GM23338 (cell line): ENCODE measurements around the gene RNASEH2C. TPM values are rescaled to one million over a fixed set of nuclear protein-coding genes. Genes with fewer than 3 reads are reported as not detected.

Source experiments
- ATAC-seq: fragments of 200-7000 bp; cut with Tn5 transposase; 3 replicates; pipeline ENCODE4 v1.9.1; 2020
- DNase-seq: peaks from one replicate; pipeline ENCODE4 v3.0.0-alpha.2; 2015; ENCODE audit warnings: low spot score
- H2AFZ ChIP-seq: fragments of 200-600 bp; sonication (generic); 2 replicates; pipeline ENCODE4 v1.8.0; 2016; ENCODE audit warnings: antibody characterized with exemption, mild to moderate bottlenecking, moderate library complexity
- H3F3A ChIP-seq: fragments of 200-600 bp; sonication (generic); replicated peaks from 2 replicates; pipeline ENCODE4 v1.8.0; 2017; ENCODE audit warnings: antibody characterized with exemption, mixed run types, low read depth
- H3K27ac ChIP-seq: fragments of 200-600 bp; sonication (generic); 2 replicates; pipeline ENCODE4 v1.6.1; 2016; ENCODE audit warnings: low read depth
- H3K27me3 ChIP-seq: fragments of 200-600 bp; sonication (generic); 2 replicates; pipeline ENCODE4 v1.8.0; 2016; ENCODE audit warnings: mild to moderate bottlenecking, mixed run types, moderate library complexity; ENCODE audit not compliant: insufficient read depth
- H3K36me3 ChIP-seq: fragments of 200-600 bp; sonication (generic); 2 replicates; pipeline ENCODE4 v1.8.0; 2016; ENCODE audit warnings: mild to moderate bottlenecking; ENCODE audit not compliant: insufficient read depth
- H3K4me1 ChIP-seq: fragments of 200-600 bp; sonication (generic); 2 replicates; pipeline ENCODE4 v1.8.0; 2016; ENCODE audit warnings: mild to moderate bottlenecking, moderate library complexity; ENCODE audit not compliant: insufficient read depth
- H3K4me2 ChIP-seq: fragments of 200-600 bp; sonication (generic); 2 replicates; pipeline ENCODE4 v1.7.1; 2017; ENCODE audit warnings: mixed run types
- H3K4me3 ChIP-seq: fragments of 200-600 bp; sonication (generic); 2 replicates; pipeline ENCODE4 v1.6.1; 2016; ENCODE audit warnings: mixed run types
- H3K79me2 ChIP-seq: fragments of 200-600 bp; sonication (generic); replicated peaks from 2 replicates; pipeline ENCODE4 v1.8.0; 2017; ENCODE audit warnings: mild to moderate bottlenecking; ENCODE audit not compliant: insufficient read depth
- H3K9me2 ChIP-seq: fragments of 200-600 bp; sonication (generic); 2 replicates; pipeline ENCODE4 v1.8.0; 2017; ENCODE audit not compliant: insufficient read depth
- H4K20me1 ChIP-seq: fragments of 200-600 bp; sonication (generic); replicated peaks from 2 replicates; pipeline ENCODE4 v1.8.0; 2017; ENCODE audit warnings: mild to moderate bottlenecking; ENCODE audit not compliant: insufficient read depth
- H3K27ac Mint-ChIP-seq: 2 replicates; pipeline ENCODE4 v1.8.0; 2020; ENCODE audit warnings: inconsistent platforms, mild to moderate bottlenecking, moderate library complexity, mixed read lengths
- H3K27me3 Mint-ChIP-seq: 3 replicates; pipeline ENCODE4 v1.8.0; 2022; ENCODE audit warnings: low read depth, mild to moderate bottlenecking, moderate library complexity, mixed read lengths, inconsistent platforms; ENCODE audit not compliant: insufficient read depth, poor library complexity
- H3K36me3 Mint-ChIP-seq: 3 replicates; pipeline ENCODE4 v1.8.0; 2021; ENCODE audit warnings: low read depth, mild to moderate bottlenecking, inconsistent platforms, moderate library complexity, mixed read lengths
- H3K4me1 Mint-ChIP-seq: 3 replicates; pipeline ENCODE4 v1.8.0; 2020; ENCODE audit warnings: mild to moderate bottlenecking, inconsistent platforms, mixed read lengths
- H3K4me3 Mint-ChIP-seq: 3 replicates; pipeline ENCODE4 v1.8.0; 2021; ENCODE audit warnings: moderate library complexity, mild to moderate bottlenecking, inconsistent platforms, mixed read lengths
- H3K9me3 Mint-ChIP-seq: 3 replicates; pipeline ENCODE4 v1.8.0; 2020; ENCODE audit warnings: moderate library complexity, mild to moderate bottlenecking, inconsistent platforms, mixed read lengths
- CREB1 ChIP-seq: fragments of 250-450 bp; sonication (Bioruptor Pico); IDR thresholded peaks from 2 replicates; pipeline ENCODE4 v1.5.0; 2020; ENCODE audit warnings: low read depth, mild to moderate bottlenecking, moderate library complexity
- EZH2 ChIP-seq: fragments of 200-600 bp; sonication (generic); IDR thresholded peaks from one replicate; pipeline ENCODE4 v1.8.0; 2017; ENCODE audit warnings: antibody characterized with exemption, mild to moderate bottlenecking, low read depth; ENCODE audit not compliant: unreplicated experiment
- EZH2phosphoT487 ChIP-seq: fragments of 200-600 bp; sonication (generic); IDR thresholded peaks from one replicate; pipeline ENCODE4 v1.8.1; 2018; ENCODE audit warnings: antibody characterized with exemption; ENCODE audit not compliant: unreplicated experiment
- JUNB ChIP-seq: IDR thresholded peaks from one replicate; pipeline ENCODE4 v1.6.1; 2016; ENCODE audit warnings: antibody characterized with exemption; ENCODE audit not compliant: unreplicated experiment
- NANOG ChIP-seq: IDR thresholded peaks from 2 replicates; pipeline ENCODE4 v1.6.1; 2016; ENCODE audit warnings: antibody characterized with exemption, borderline replicate concordance
- POLR2AphosphoS5 ChIP-seq: IDR thresholded peaks from 2 replicates; pipeline ENCODE4 v1.6.1; 2016; ENCODE audit warnings: antibody characterized with exemption, low read depth
- REST ChIP-seq: IDR thresholded peaks from one replicate; pipeline ENCODE4 v1.6.1; 2018; ENCODE audit warnings: antibody characterized with exemption; ENCODE audit not compliant: unreplicated experiment
- STAT1 ChIP-seq: IDR thresholded peaks from one replicate; pipeline ENCODE4 v1.6.1; 2016; ENCODE audit warnings: antibody characterized with exemption; ENCODE audit not compliant: unreplicated experiment
- ZNF114 ChIP-seq: fragments of 250-450 bp; sonication (Bioruptor Pico); IDR thresholded peaks from 2 replicates; pipeline ENCODE4 v1.5.0; 2020; ENCODE audit warnings: mild to moderate bottlenecking, moderate library complexity
- ZNF331 ChIP-seq: fragments of 250-450 bp; sonication (Bioruptor Pico); IDR thresholded peaks from 2 replicates; pipeline ENCODE4 v1.5.0; 2020; ENCODE audit warnings: low read depth, mild to moderate bottlenecking, moderate library complexity
- polyA plus RNA-seq: library from polyadenylated mRNA; unstranded; fragments of >200 nt; fragmentation: Nextera tagmentation; extraction: Ambion mirVana; gene quantifications from 2 replicates; pipeline ENCODE4 v1.2.1, GENCODE V29; 2016
- total RNA-seq: library from RNA; depleted of rRNA; stranded (reverse); fragments of >200 nt; shearing (Covaris generic); gene quantifications from 2 replicates; pipeline ENCODE4 v1.2.3, GENCODE V29; 2014
- TF ChIP-seq, protein P1 (sequence below), 2 experiments: fragments of 200-600 bp in 1 of 2; sonication (generic) in 1 of 2; conservative IDR thresholded peaks; 2 replicates each; pipeline versions ENCODE4 v1.5.1 to v1.6.1; 2016 to 2017; ENCODE audit warnings: antibody characterized with exemption in 2 of 2, low read depth in 2 of 2, mild to moderate bottlenecking in 2 of 2, moderate library complexity in 1 of 2
- TF ChIP-seq, protein P2 (sequence below): fragments of 250-450 bp; sonication (Bioruptor Pico); IDR thresholded peaks from 2 replicates; pipeline ENCODE4 v1.5.0; 2020; ENCODE audit warnings: mild to moderate bottlenecking, moderate library complexity
- TF ChIP-seq, protein P3 (sequence below): IDR thresholded peaks from 2 replicates; pipeline ENCODE4 v1.6.1; 2016; ENCODE audit warnings: antibody characterized with exemption

Gene RNASEH2C
- total and polyA plus RNA-seq, 2 experiments from 2014 or later, result 37.8 to 73.2 TPM

GRCh38 chr11:65708451-65708850 is 12.1 kb downstream of the RNASEH2C start:
- no peaks in the 10 kb centered on the region for H3K9me2 ChIP-seq
- no peaks in the 10 kb centered on the region for H3F3A ChIP-seq
- H3K27me3 Mint-ChIP-seq, result peaks cover 11% of the 10 kb centered on the region
- H2AFZ ChIP-seq, result no peak overlapping the region
- 0 out of 2 replicates have a peak, but pooled peaks cover under 1% of the 10 kb centered on the region for H3K36me3 ChIP-seq
- no peak for ATAC-seq
- H3K4me2 ChIP-seq, result no peak overlapping the region
- peaks cover 10% of the 10 kb centered on the region for H3K36me3 Mint-ChIP-seq
- no peaks in the 10 kb centered on the region for H3K27me3 ChIP-seq
- no peaks in the 10 kb centered on the region for H3K9me3 Mint-ChIP-seq
- H3K4me3 Mint-ChIP-seq, result no peak overlapping the region
- H3K27ac Mint-ChIP-seq, result no peak overlapping the region
- TF ChIP-seq, protein P1, sequence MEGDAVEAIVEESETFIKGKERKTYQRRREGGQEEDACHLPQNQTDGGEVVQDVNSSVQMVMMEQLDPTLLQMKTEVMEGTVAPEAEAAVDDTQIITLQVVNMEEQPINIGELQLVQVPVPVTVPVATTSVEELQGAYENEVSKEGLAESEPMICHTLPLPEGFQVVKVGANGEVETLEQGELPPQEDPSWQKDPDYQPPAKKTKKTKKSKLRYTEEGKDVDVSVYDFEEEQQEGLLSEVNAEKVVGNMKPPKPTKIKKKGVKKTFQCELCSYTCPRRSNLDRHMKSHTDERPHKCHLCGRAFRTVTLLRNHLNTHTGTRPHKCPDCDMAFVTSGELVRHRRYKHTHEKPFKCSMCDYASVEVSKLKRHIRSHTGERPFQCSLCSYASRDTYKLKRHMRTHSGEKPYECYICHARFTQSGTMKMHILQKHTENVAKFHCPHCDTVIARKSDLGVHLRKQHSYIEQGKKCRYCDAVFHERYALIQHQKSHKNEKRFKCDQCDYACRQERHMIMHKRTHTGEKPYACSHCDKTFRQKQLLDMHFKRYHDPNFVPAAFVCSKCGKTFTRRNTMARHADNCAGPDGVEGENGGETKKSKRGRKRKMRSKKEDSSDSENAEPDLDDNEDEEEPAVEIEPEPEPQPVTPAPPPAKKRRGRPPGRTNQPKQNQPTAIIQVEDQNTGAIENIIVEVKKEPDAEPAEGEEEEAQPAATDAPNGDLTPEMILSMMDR (conservative IDR thresholded peaks at IDR 0.05; ENCODE audit: low read depth in 2 of 2), result no peak
- TF ChIP-seq STAT1 (no peak), REST (no peak), CREB1 (no peak), ZNF331 (CRISPR knock-in tag) (no peak), EZH2 (no peak), EZH2phosphoT487 (no peak), JUNB (no peak), ZNF114 (no peak), POLR2AphosphoS5 (no peak), NANOG (no peak)
- TF ChIP-seq, protein P2, sequence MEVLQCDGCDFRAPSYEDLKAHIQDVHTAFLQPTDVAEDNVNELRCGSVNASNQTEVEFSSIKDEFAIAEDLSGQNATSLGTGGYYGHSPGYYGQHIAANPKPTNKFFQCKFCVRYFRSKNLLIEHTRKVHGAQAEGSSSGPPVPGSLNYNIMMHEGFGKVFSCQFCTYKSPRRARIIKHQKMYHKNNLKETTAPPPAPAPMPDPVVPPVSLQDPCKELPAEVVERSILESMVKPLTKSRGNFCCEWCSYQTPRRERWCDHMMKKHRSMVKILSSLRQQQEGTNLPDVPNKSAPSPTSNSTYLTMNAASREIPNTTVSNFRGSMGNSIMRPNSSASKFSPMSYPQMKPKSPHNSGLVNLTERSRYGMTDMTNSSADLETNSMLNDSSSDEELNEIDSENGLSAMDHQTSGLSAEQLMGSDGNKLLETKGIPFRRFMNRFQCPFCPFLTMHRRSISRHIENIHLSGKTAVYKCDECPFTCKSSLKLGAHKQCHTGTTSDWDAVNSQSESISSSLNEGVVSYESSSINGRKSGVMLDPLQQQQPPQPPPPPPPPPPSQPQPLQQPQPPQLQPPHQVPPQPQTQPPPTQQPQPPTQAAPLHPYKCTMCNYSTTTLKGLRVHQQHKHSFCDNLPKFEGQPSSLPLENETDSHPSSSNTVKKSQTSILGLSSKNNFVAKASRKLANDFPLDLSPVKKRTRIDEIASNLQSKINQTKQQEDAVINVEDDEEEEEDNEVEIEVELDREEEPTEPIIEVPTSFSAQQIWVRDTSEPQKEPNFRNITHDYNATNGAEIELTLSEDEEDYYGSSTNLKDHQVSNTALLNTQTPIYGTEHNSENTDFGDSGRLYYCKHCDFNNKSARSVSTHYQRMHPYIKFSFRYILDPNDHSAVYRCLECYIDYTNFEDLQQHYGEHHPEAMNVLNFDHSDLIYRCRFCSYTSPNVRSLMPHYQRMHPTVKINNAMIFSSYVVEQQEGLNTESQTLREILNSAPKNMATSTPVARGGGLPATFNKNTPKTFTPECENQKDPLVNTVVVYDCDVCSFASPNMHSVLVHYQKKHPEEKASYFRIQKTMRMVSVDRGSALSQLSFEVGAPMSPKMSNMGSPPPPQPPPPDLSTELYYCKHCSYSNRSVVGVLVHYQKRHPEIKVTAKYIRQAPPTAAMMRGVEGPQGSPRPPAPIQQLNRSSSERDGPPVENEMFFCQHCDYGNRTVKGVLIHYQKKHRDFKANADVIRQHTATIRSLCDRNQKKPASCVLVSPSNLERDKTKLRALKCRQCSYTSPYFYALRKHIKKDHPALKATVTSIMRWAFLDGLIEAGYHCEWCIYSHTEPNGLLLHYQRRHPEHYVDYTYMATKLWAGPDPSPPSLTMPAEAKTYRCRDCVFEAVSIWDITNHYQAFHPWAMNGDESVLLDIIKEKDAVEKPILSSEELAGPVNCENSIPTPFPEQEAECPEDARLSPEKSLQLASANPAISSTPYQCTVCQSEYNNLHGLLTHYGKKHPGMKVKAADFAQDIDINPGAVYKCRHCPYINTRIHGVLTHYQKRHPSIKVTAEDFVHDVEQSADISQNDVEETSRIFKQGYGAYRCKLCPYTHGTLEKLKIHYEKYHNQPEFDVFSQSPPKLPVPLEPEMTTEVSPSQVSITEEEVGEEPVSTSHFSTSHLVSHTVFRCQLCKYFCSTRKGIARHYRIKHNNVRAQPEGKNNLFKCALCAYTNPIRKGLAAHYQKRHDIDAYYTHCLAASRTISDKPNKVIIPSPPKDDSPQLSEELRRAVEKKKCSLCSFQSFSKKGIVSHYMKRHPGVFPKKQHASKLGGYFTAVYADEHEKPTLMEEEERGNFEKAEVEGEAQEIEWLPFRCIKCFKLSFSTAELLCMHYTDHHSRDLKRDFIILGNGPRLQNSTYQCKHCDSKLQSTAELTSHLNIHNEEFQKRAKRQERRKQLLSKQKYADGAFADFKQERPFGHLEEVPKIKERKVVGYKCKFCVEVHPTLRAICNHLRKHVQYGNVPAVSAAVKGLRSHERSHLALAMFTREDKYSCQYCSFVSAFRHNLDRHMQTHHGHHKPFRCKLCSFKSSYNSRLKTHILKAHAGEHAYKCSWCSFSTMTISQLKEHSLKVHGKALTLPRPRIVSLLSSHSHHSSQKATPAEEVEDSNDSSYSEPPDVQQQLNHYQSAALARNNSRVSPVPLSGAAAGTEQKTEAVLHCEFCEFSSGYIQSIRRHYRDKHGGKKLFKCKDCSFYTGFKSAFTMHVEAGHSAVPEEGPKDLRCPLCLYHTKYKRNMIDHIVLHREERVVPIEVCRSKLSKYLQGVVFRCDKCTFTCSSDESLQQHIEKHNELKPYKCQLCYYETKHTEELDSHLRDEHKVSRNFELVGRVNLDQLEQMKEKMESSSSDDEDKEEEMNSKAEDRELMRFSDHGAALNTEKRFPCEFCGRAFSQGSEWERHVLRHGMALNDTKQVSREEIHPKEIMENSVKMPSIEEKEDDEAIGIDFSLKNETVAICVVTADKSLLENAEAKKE (CRISPR knock-in tag), result no peak
- TF ChIP-seq, protein P3, sequence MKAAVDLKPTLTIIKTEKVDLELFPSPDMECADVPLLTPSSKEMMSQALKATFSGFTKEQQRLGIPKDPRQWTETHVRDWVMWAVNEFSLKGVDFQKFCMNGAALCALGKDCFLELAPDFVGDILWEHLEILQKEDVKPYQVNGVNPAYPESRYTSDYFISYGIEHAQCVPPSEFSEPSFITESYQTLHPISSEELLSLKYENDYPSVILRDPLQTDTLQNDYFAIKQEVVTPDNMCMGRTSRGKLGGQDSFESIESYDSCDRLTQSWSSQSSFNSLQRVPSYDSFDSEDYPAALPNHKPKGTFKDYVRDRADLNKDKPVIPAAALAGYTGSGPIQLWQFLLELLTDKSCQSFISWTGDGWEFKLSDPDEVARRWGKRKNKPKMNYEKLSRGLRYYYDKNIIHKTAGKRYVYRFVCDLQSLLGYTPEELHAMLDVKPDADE, result no peak
- H4K20me1 ChIP-seq, result no peaks in the 10 kb centered on the region
- H3K4me1 ChIP-seq, result no peaks in the 10 kb centered on the region
- no peak overlapping the region for H3K27ac ChIP-seq
- H3K4me3 ChIP-seq, result no peak overlapping the region
- H3K79me2 ChIP-seq, result peaks cover 5% of the 10 kb centered on the region; the same call in 1 of the 2 replicates
- peaks cover 9% of the 10 kb centered on the region; the same call in 2 of the 3 replicates for H3K4me1 Mint-ChIP-seq
- no peak for DNase-seq
